ENCODE data around the gene NGF.

DNA sequence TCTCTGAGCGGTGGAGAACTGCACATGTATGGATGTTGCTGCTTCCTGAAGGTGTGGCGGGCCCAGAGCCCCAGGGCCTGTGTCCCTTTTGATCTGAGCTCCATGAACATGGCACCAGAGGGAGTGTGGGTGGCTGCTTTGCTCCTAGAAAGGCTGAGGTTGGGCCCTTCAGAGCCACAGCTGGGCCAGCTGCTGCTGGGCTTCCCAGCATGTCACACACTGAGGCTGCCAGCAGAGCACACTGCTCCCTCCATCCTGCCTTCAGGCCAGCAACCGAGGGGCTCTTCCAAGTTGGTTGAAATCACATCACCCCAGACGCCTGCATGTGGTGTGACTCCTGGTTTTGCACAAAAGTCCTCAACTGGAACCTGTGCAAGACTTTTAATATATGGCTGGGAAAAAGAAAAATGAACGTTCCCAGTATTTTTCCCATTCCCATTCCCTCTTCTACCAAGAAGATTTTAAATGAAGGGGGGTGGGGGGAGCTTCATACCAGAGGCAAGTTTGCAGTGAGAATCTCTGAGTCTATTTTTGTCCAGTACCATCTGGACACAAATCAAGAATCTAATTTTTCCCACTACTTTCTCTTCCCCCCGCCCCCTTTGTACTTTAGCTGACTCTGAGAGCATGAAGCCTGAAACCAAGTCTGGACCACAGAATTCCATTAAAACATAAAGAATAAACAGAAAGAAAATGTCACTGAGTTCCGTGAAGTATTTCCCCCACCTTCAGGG, 26.2 kb upstream of the NGF start:
- TF ChIP-seq, protein P1, sequence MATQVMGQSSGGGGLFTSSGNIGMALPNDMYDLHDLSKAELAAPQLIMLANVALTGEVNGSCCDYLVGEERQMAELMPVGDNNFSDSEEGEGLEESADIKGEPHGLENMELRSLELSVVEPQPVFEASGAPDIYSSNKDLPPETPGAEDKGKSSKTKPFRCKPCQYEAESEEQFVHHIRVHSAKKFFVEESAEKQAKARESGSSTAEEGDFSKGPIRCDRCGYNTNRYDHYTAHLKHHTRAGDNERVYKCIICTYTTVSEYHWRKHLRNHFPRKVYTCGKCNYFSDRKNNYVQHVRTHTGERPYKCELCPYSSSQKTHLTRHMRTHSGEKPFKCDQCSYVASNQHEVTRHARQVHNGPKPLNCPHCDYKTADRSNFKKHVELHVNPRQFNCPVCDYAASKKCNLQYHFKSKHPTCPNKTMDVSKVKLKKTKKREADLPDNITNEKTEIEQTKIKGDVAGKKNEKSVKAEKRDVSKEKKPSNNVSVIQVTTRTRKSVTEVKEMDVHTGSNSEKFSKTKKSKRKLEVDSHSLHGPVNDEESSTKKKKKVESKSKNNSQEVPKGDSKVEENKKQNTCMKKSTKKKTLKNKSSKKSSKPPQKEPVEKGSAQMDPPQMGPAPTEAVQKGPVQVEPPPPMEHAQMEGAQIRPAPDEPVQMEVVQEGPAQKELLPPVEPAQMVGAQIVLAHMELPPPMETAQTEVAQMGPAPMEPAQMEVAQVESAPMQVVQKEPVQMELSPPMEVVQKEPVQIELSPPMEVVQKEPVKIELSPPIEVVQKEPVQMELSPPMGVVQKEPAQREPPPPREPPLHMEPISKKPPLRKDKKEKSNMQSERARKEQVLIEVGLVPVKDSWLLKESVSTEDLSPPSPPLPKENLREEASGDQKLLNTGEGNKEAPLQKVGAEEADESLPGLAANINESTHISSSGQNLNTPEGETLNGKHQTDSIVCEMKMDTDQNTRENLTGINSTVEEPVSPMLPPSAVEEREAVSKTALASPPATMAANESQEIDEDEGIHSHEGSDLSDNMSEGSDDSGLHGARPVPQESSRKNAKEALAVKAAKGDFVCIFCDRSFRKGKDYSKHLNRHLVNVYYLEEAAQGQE (IDR thresholded peaks at IDR 0.05; ENCODE audit: insufficient read depth in 1 of 2, low read depth in 2 of 2, low read length in 2 of 2), result no peak
- TF ChIP-seq SIN3A (IDR thresholded peaks at IDR 0.05; ENCODE audit: borderline replicate concordance, insufficient read depth, low read length) (no peak), POLR2AphosphoS5 (IDR thresholded peaks at IDR 0.05; ENCODE audit: low read depth, low read length) (no peak), TAF1 (IDR thresholded peaks at IDR 0.05; ENCODE audit: borderline replicate concordance, insufficient read depth, low read length) (no peak), FOXP2 (optimal IDR thresholded peaks at IDR 0.05; ENCODE audit: borderline replicate concordance, extremely low read depth, extremely low read length, insufficient read depth) (no peak)

All from PFSK-1 (cell line).